HCT116 (cell line): ENCODE results near the gene BRINP3.

ENCODE experiments used
- POLR2A ChIP-seq: IDR thresholded peaks from 2 replicates; pipeline ENCODE4 v1.7.0; 2011; ENCODE audit warnings: borderline replicate concordance; ENCODE audit not compliant: insufficient read depth, insufficient read length; ENCODE audit errors: extremely low read depth
- POLR2AphosphoS5 ChIP-seq: IDR thresholded peaks from 2 replicates; pipeline ENCODE4 v1.6.1; 2011; ENCODE audit warnings: mild to moderate bottlenecking, low read depth, low read length, moderate library complexity
- YY1 ChIP-seq: IDR thresholded peaks from 2 replicates; pipeline ENCODE4 v1.6.1; 2011; ENCODE audit warnings: low read length, low read depth, moderate library complexity, mild to moderate bottlenecking; ENCODE audit not compliant: insufficient replicate concordance; ENCODE audit errors: extremely low read depth
- TF ChIP-seq, protein P1 (sequence below), 3 experiments: fragments of 200-600 bp in 1 of 3; sonication (generic) in 1 of 3; IDR thresholded peaks in 2 of 3; conservative IDR thresholded peaks in 1 of 3; 2 replicates each; pipeline ENCODE4 v1.5.1; 2012 to 2017; ENCODE audit warnings: low read depth in 2 of 3, low read length in 2 of 3, antibody characterized with exemption in 1 of 3, borderline replicate concordance in 1 of 3, control low read depth in 1 of 3, mild to moderate bottlenecking in 1 of 3, mixed read lengths in 1 of 3, mixed run types in 1 of 3, moderate library complexity in 1 of 3; ENCODE audit not compliant: insufficient read depth in 1 of 3

DNA sequence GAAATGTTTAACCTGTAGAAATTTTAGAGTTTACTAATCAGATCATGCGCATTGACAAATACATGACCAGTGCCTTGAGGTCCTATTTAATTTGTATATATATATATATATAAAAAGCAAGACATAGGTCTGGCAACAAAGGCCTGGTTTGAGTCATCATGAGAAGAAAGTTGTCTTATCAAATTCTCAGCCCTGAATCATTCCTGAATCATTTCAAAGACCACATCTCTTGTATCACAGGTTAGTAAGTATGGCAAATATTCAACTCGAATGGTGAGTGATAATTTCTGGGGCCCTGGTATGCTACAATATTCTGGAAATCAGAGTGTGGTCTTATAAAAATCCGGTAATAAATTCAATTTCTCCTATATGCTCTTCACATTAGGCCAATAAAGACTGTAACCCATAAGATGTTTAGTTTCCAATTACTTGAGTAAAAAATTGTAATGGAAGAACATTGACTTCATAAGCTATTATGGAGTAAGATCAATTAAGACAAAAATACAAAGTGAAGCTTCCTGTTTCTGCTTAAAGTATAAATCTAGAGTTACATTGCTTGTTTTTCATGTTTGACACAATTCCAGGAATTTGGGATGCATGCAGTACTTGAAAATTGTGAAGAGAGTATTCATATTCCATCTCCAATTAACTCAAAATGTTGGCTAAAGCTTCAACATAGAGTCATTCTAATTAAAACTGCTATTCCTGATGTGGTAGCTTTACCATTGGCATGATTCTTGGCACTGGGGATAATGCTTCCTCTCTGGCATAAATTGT, 309.4 kb downstream of the BRINP3 start:
- TF ChIP-seq, protein P1, sequence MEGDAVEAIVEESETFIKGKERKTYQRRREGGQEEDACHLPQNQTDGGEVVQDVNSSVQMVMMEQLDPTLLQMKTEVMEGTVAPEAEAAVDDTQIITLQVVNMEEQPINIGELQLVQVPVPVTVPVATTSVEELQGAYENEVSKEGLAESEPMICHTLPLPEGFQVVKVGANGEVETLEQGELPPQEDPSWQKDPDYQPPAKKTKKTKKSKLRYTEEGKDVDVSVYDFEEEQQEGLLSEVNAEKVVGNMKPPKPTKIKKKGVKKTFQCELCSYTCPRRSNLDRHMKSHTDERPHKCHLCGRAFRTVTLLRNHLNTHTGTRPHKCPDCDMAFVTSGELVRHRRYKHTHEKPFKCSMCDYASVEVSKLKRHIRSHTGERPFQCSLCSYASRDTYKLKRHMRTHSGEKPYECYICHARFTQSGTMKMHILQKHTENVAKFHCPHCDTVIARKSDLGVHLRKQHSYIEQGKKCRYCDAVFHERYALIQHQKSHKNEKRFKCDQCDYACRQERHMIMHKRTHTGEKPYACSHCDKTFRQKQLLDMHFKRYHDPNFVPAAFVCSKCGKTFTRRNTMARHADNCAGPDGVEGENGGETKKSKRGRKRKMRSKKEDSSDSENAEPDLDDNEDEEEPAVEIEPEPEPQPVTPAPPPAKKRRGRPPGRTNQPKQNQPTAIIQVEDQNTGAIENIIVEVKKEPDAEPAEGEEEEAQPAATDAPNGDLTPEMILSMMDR (IDR thresholded peaks at IDR 0.05 in 2 of 3, conservative IDR thresholded peaks at IDR 0.05 in 1 of 3; ENCODE audit: borderline replicate concordance in 1 of 3, insufficient read depth in 1 of 3, low read depth in 2 of 3, low read length in 2 of 3), result no peak
- TF ChIP-seq POLR2A (no peak), YY1 (no peak), POLR2AphosphoS5 (no peak)
